ENCODE measurements around the gene OLFML2A. TPM values are rescaled to one million over a fixed set of nuclear protein-coding genes. Genes with fewer than 3 reads are reported as not detected.

OLFML2A gene
- total RNA-seq, 6 experiments from 2014 or later, result 0.30 to 0.88 (median 0.36) TPM

- 0 out of 2 replicates have a peak overlapping the region, but pooled peaks have one; percentile 14 for H3K27ac Mint-ChIP-seq
- no peak for TF ChIP-seq CTCF (IDR thresholded peaks at IDR 0.05)
- H3K9me3 Mint-ChIP-seq, result no peaks in the 10 kb centered on the region
- no peaks in the 10 kb centered on the region; the same call in none of the 2 replicates for H3K27me3 Mint-ChIP-seq (ENCODE audit: insufficient read depth)
- H3K4me1 Mint-ChIP-seq (ENCODE audit: low read depth), result peaks cover 48% of the 10 kb centered on the region
- H3K4me3 Mint-ChIP-seq, result peak overlapping the region; percentile 17; the same call in 1 of the 2 replicates
- no peak for DNase-seq
- H3K36me3 Mint-ChIP-seq (ENCODE audit: low read depth), result peaks cover 23% of the 10 kb centered on the region
These were observed 86.5 kb downstream of the OLFML2A start for GRCh38 chr9:124863371-124863871.

Other genes with a start within 250 kb of the OLFML2A start
- under 1 TPM; 0.05 to 0.26 (median 0.13) TPM for gene NR6A1, start 5.8 kb upstream of the OLFML2A start, total RNA-seq (2021; fragmentation: NEBNext Ultra II Directional; extraction: Animal tissue kit (Norgen Biotek cat#: 25700))
- not detected for gene WDR38, start 76.3 kb downstream of the OLFML2A start, total RNA-seq (2021; fragmentation: NEBNext Ultra II Directional; extraction: Animal tissue kit (Norgen Biotek cat#: 25700))
- gene RPL35, start 84.8 kb downstream of the OLFML2A start, total RNA-seq (2021; fragmentation: NEBNext Ultra II Directional; extraction: Animal tissue kit (Norgen Biotek cat#: 25700)), result 1,000 to 10,000 TPM; 1,470 to 1,706 (median 1,550) TPM
- 10 to 100 TPM; 39.0 to 55.9 (median 44.7) TPM for gene ARPC5L, start 85.0 kb downstream of the OLFML2A start, total RNA-seq (2021; fragmentation: NEBNext Ultra II Directional; extraction: Animal tissue kit (Norgen Biotek cat#: 25700))
- gene GOLGA1, start 163.9 kb downstream of the OLFML2A start, total RNA-seq (2021; fragmentation: NEBNext Ultra II Directional; extraction: Animal tissue kit (Norgen Biotek cat#: 25700)), result 10 to 100 TPM; 17.4 to 23.2 (median 20.2) TPM